ENCODE data around the gene PCED1B.

GRCh38 chr12:47277972-47278448 lies 198.6 kb downstream of the PCED1B start:
- TF ChIP-seq CTCF (IDR thresholded peaks at IDR 0.05) (no peak), EZH2 (IDR thresholded peaks at IDR 0.05; ENCODE audit: borderline replicate concordance, insufficient read depth, low read depth, low read length, poor library complexity, severe bottlenecking) (no peak)
